Umbilical cord (tissue), 2 donors: Measurements from ENCODE around the gene NOTUM. TPM values are rescaled to one million over a fixed set of nuclear protein-coding genes. Genes with fewer than 3 reads are reported as not detected.
"Not testable (repeated sequence)": the region's sequence is repeated elsewhere in the genome, so short reads cannot be mapped to it uniquely, and the experiment has no call there.

Experiments
- DNase-seq: peaks from one replicate; pipeline ENCODE4 v3.0.0-alpha.2; 2015; ENCODE audit warnings: low spot score
- total RNA-seq: library from RNA; depleted of rRNA; stranded (reverse); fragments of >200 nt; gene quantifications from one replicate; pipeline ENCODE4 v1.2.3, GENCODE V29; 2014; ENCODE audit warnings: low replicate concordance; ENCODE audit not compliant: insufficient read depth

NOTUM gene
- total RNA-seq, 1 donor from 2014 or later: not detected

DNA sequence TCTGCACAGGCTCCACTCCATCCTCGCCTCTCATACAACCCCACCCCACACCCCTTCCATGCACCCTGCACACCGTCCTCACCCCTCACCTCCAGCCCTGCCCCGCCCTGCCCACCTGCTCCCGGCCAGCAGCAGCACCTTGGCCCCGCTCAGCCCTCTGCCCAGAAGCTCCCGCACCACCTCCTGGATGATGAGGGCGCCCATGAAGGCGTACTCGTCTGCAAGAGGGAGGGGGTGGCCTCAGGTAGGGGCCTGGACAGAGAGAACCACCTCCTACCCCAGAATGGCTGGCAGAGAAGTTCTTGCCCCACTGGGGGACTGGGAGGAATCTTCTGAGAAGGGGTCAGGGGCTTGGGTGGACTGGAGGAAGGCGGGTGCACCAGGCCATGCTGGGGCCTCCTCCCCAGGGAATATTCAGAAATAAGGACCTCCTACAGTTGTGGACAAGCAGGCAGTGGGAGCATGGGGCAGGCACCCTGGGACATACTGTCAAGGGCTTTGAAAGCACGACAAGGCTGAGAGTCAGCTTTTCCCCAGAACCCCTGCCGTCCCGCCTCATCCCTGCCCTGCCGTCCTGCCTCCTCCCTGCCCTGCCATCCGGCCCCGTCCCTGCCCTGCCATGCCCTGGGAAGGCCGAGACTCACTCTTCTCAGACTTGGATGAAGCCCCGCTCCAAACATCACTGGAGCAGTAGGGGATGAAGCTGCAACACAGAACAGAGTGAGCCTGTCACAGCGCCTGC is 3.1 kb downstream of the NOTUM start:
- DNase-seq: no peak

DNA sequence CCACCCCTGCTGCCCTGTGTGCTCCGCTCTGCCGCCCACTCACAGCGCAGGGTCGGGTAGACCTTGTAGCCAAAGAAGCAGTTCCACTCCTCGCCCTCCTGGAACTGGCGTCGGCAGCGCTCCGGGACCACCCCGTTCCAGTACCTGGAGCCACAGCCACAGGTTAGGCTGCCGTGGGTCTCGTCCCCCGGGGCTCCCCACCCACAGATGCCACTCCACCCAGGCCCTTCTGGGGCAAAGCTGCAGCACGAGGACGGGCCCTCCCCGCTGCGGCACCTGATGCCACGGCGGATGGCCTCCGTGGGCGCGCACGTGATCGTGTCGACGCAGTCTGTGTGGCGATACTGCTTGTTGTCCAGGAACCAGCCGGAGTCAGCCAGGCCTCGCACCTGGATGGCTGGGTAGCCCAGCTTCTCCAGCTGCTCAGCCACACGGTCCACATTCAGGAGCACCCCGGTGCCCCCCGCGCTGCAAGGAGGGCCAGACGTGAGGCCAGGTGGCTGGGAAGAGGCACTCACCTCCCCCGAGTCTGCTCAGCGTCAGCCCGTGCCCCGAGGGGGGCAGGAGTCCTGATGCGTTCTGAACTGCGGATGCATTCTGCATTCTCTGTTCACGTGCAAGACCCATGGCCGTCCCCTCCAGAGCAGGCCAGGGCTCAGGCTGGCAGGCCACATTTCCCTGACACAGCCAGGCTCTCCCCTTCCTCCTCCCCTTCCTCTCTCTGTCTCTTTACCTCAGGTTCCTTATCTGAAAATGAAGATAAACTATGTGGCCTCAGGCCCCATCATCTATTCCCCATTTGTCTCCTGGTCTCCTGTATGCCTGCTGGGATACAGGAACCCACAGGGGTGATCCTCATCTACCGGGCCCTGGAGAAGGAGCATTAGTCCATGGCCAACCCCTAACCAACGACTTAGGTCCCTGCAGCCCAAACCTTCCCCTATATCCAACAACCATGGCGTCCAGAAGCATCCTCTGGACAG is 4.1 kb downstream of the NOTUM start:
- no peak for DNase-seq

DNA sequence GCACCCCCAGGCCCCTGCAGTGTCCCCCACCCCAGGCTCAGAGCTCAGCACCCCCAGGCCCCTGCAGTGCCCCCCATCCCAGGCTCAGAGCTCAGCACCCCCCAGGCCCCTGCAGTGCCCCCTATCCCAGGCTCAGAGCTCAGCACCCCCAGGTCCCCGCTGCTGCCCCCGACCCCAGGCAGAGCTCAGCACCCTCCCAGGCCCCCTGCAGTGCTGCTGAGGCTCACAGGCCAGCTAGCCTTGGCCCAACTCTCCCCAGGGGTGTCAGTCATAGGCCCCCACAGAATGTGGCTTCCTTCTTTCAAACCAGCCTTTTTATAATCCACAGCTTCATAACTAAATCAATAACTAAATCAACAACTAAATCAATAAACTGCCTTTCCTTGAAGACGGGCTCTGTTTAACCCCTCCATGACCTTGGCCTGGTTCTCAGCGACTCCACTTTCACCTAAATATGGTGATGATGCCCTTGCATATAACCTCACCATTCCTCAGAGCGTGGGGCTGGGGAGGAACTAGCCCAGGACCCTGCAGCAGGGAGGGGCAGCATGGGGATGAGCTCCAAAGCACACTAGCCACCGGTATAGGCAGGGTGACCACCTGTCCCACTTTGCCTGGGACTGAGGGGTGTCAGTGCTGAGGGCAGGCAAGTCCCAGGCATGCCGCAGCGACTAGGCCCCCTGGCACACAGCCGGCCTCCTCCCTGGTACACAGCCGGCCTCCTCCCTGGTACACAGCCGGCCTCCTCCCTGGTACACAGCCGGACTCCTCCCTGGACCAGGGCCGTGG is 5.0 kb downstream of the NOTUM start:
- no peak for DNase-seq

DNA sequence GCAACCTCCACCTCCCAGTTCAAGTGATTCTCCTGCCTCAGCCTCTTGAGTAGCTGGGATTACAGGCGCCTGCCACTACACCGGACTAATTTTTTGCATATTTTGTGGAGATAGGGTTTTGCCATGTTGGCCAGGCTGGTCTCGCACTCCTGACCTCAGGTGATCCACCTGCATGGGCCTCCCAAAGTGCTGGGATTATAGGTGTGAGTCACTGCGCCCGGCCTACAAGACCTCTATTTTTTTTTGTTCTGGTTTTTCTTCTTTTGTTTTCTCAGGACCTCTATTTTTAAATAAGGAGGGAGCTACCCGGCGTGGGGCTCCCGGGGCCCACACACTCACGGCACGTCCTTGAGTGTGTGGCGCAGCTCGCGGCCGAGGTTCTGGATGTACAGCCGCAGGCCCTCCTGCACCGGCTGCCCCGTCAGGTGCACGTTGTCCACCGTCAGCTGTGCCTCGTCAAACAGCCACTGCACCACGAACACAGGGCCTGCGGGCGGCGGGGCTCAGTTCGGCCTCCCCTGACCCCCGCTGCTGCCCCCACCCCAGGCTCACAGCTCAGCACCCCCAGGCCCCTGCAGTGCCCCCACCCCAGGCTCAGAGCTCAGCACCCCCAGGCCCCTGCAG is 5.8 kb downstream of the NOTUM start:
- DNase-seq: no peak

DNA sequence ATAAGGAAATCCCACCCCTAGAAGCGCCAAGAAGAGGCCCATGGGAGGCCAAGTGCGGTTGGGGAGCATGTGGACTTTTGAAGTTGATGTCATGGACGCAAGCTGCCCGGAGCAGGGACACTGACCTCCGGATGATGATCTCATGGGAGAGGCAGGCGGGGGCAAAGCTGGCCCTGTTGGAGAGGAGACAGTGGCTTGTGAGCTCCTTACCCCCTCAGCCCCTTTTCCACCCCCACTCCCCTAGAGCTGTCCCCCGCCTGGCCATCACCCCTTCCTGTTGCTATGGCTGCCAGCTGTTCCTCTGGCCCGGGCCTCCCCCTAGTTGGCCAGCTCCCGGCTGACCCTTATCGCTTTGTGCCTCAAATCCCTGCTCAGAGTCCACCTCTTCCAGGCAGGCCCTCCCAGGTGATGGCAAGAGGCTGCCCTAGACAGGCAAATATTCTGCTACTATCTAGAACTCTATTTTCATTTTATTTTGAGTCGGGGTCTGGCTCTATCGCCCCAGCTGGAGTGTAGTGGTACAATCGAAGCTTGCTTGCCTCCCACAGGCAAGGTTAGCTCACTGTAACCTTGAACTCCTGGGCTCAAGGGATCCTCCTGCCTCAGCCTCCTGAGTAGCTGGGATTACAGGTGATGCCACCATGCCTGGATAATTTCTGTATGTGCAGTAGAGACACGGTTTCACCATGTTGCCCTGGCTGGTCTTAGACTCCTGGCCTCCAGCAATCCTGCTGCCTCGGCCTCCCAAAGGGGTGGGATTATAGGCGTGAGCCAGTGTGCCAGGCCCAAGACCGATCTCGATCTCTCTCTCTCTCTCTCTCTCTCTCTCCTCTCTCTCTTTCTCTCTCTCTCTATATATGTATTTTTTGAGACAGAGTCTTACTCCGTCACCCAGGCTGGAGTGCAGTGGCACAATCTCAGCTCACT is 6.6 kb downstream of the NOTUM start:
- DNase-seq: no peak

DNA sequence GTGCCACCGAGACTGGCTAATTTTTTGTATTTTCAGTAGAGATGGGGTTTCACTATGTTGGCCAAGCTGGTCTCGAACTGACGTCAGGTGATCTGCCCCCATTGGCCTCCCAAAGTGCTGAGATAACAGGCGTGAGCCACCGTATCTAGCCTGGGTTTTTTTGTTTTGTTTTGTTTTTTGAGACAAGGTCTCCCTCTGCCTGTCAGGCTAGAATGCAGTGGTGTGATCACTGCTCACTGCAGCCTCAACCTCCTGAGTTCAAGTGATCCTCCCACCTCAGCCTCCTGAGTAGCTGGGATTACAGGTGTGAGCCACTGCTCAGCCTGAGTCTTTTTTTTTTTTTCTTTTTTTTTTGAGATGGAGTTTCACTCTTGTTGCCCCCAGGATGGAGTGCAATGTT is 7.5 kb downstream of the NOTUM start:
- DNase-seq: not testable (repeated sequence)

DNA sequence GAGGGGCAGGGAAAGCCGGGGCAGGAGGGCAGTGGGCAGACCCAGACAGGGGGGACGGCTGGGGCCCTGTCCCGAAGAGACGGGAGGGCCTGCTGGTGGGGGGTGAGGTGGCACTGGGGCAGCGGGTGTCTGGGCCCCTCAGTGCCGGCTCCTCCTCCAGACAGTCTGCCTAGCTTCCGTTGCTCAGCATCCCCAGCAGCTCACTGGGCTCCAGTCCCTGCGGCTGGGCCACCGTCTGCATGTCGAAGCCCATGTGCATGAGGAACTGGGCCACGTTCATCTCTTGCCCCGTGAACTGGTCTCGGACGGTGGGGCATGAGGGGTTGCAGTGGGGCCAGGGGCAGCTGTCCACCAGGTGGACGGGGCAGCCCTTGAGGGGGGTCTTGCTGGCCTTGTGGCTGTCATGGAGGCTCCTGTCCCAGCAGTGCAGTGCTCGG is 8.2 kb downstream of the NOTUM start:
- DNase-seq: no peak

DNA sequence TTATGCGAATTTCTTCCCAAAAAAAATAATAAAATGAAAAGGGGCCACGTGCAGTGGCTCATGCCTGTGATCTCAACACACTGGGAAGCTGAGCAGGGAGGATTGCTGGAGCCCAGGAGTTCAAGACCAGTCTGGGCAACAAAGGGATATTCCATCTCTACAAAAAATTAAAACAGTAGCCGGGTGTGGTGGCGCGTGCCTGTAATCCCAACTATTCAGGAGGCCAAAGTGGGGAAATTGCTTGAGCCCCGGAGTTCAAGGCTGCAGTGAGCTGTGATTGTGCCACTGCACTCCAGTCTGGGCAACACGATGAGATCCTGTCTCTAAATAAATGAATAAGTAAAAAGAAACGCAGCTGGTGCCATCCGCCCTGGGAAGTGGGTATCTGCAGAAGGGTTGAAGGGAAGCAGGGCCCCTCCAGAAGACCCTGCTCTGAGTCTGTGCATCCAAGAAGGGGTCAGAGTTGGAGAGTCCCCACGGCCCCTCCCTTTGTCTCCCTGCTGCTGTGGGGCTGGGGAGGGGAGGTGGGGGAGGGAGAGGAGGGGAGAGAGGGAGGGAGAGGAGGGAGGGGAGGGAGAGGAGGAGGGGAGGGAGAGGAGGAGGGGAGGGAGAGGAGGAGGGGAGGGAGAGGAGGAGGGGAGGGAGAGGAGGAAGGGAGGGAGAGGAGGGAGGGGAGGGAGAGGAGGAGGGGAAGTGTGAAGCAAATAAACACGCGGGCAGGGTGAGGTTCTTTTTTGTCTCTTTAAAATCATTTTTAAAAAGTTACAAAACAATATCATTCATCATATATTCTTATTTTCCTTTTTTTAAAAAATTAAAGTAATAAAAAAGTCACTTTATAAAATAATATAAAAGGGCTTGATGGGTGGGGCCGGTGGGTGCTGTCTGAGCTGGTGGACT is 9.0 kb downstream of the NOTUM start:
- DNase-seq: no peak

DNA sequence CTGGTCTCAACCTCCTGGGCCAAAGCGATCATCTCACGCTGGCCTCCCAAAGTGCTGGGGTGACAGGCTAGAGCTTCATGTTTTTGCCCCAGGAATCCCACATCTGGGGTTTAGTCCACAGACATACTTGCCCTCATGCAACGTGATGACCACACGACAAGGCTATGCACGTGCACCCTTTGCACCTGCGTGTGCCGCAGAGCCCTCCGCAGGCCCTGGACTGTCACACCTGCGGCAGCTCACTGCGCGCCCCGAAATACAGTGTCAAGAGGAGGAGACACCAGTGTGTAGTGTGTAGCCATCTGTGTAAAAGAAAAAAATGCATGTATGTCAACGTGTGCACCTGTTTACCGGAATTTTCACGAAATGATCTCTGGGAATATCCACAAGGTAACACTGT is 10.5 kb downstream of the NOTUM start:
- no peak for DNase-seq

DNA sequence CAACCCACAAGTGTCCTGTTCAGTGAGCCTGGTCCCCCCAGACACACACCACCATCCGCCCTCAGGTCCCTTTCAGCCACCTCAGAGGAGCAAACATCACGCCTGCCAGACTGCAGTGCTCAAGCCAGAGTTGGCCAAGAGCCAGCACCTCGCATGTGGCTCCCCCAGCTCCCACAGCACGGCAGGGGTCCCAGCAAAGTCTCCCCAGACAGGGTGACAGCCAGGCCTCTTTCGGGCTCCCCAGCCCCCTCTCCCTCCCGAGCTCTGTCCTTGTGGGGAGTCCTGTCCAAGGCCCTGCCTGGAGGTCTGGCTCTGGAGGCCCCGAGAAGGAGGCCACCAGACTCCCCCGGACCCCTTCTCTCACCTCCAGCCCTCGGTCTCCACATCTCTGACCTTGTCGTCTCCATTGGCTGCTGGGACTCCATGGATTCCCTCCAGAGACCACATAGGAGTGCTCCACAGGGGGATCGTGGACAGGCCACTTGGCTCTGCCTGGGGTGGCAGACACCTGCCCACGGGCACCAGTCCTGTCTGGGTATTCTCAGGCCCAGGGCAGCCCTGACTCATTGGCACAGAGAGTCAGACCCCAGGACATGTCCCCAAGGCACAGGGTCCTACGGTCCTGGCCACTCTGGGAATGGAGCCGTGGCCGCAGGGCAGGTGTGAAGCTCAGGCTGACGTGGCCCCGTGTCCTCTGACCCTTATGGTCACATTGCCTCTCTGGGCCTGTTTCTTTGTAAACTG is 12.2 kb downstream of the NOTUM start:
- no peak for DNase-seq

DNA sequence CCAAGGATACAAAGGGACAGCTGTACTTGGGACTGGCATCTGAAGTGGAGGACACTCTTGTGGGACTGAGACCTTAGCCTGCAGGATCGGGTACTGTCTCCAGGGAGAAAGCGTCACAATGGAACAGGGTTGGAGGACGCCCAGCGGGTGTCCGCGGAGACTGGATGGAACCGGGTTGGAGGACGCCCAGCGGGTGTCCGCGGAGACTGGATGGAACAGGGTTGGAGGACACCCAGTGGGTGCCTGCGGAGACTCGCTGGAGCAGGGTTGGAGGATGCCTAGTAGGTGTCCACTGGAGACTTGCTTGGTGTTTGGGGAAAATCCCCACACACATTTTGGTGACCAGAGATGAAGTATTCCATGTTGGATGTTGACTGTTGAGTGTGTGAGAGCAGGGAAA is 13.8 kb downstream of the NOTUM start, which contains the start of gene MYADML2:
Gene MYADML2, minus strand, starts transcription at position 45 of the 400 bp plus-strand sequence. CDS start 5,492 bp downstream, outside the sequence.
- DNase-seq: no peak

DNA sequence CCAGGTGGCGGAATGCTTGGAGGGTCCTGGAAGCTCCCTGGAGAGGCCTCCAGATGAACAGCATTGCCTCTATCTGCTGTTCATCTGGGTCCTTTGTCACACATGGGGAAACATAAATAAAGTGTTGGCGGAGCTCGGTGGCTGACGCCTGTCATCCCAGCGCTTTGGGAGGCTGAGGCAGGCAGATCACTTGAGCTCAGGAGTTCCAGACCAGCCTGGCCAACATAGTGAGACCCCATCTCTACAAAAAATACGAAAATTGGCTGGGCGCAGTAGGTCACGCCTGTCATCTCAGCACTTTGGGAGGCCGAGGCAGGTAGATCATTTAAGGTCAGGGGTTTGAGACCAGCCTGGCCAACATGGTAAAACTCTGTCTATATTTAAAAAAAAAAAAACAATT is 16.1 kb downstream of the NOTUM start:
- no peak for DNase-seq

DNA sequence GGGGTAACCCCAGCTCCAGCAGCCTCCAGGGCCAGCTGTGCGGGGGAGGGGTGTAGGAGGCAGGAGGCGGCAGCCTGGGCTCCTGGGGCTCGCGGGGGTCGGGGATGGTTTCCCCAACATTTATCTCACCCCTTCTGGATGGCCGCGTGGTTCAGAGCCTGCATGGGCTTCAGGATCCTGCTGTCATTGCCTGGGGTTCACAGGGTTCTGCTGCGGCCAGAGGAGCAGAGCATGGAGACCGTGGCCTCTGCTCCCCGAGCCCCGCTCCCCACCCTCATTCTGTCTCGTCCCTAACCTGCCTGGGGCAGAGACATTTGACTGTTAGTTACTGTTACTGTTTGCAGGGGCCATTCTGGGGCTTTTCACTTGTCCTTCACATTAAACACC is 18.8 kb downstream of the NOTUM start:
- no peak for DNase-seq

DNA sequence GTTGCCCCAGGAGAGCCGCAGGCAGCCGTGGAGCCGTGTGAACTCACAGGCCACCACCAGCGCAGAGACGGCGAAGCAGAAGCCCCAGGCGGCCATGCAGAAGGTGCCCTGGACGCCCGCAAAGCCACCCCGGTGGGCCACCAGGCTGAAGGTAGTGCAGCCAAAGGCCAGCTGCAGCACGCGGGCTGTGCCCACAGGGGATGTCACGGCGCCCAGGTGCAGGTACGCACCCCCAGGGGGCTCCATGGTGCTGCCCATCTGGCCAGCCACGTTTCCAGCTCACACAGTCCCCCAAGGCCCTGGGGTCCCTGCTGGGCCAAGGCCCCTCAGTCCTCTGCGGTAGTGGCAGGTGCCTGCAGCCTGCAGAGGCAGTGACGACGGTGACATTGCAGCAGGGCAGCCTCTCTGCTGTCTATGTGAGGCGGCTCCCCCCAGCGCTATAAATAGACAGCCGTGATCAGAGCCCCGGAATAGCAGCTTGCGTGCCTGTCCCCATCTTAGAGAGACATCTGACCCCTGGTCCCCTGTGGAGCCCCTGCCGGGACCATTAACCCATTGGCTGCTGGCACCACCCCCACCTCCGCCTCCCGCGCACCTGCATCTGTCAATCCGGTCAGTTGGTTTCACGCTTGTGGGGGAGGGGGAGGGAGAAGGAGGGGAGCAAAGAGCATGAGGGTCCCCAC is 19.4 kb downstream of the NOTUM start:
- DNase-seq: no peak

DNA sequence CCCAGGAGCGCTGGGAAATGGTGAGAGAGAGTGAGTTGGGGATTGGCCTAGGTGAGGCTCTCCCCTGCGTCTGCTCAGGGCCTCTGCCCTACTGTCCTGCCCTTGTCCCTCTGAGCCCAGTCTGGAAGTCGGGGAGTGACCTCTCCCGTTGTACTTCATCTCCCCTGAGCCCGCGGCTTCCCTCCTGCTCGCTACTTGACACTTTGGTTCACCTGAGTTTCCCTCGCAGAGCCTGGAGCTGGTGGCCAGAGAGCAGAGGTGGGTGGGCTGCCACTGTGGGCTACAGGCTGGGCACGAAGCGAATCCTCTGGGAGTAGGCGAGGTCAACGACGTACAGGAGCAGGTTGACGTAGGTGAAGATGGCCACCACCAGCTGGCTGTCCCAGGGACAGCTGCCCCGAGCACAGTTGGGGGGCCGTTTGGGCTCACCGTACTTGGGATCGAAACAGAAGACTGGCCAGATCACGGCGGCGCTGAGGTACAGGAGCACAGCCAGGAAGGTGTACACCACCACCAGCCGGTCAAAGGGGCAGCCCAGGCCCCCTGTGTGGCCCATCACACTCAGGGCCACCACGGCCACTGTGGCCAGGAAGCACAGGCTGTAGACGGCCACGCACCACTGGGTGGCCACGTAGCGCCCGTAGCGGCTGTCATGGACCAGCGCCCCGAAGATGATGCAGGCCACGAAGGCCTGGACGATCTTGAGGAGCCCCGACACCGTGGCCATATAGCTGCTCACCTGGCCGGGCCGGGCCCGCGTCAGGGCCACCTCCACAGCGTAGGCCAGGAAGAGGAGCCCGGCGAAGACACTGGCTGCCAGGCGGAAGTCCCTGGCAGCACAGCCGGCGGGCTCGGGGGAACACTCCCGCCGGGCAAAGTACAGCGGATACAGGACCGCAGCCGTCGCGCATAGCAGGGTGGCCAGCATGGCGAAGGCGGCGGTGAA is 20.2 kb downstream of the NOTUM start:
- no peak for DNase-seq

DNA sequence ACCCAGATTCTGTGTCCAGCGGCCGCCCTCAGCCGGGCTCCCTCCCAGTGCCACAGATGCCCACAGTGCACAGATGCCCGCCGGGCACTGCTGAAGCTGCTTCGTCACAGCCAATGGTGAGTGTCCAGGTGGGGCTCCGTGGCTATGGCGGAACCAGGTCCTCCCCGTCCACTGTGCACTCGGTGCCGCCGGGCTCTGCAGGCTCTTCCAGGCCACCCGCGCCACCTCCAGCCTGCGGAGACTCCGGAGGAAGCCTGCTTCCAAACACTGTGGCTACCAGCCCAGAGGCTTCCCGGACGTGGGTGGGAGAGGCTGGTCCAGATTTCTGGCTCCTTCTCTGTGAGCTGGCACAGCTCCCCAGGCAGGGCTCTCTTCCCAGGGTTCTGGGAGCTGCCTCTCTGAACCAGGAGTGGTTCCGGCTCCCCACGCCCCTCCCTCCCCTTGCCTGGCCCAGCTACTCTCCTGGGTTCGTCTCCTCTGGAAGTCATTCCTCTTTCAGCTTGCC is 21.1 kb downstream of the NOTUM start:
- DNase-seq: no peak
